Esophagus squamous epithelium (tissue), 4 donors: Measurements from ENCODE around the gene EPB41L2.

Source experiments
- POLR2A ChIP-seq, 4 donors: fragments of 450-650 bp; IDR thresholded peaks; one replicate each; pipeline ENCODE4 v1.6.1; 2017; ENCODE audit warnings: antibody characterized with exemption in 4 of 4, mild to moderate bottlenecking in 4 of 4, moderate library complexity in 3 of 4
- TF ChIP-seq, protein P1 (sequence below), 6 experiments: fragments of 450-650 bp in 4 of 6; fragments of 200-600 bp in 2 of 6; sonication (generic) in 2 of 6; IDR thresholded peaks; one replicate each; pipeline ENCODE4 v1.5.1; 2016 to 2019; ENCODE audit warnings: antibody characterized with exemption in 6 of 6, mild to moderate bottlenecking in 4 of 6, moderate library complexity in 4 of 6

GRCh38 chr6:131054392-131055250 lies 8.4 kb downstream of the EPB41L2 start:
- TF ChIP-seq, protein P1, sequence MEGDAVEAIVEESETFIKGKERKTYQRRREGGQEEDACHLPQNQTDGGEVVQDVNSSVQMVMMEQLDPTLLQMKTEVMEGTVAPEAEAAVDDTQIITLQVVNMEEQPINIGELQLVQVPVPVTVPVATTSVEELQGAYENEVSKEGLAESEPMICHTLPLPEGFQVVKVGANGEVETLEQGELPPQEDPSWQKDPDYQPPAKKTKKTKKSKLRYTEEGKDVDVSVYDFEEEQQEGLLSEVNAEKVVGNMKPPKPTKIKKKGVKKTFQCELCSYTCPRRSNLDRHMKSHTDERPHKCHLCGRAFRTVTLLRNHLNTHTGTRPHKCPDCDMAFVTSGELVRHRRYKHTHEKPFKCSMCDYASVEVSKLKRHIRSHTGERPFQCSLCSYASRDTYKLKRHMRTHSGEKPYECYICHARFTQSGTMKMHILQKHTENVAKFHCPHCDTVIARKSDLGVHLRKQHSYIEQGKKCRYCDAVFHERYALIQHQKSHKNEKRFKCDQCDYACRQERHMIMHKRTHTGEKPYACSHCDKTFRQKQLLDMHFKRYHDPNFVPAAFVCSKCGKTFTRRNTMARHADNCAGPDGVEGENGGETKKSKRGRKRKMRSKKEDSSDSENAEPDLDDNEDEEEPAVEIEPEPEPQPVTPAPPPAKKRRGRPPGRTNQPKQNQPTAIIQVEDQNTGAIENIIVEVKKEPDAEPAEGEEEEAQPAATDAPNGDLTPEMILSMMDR (IDR thresholded peaks at IDR 0.05), result no peak
- no peak for TF ChIP-seq POLR2A (IDR thresholded peaks at IDR 0.05)
